HepG2 (cell line): Measurements from ENCODE around the gene TNP2. TPM values are rescaled to one million over a fixed set of nuclear protein-coding genes. Genes with fewer than 3 reads are reported as not detected.

Experiments used
- BATF2 ChIP-seq: sonication (generic); formaldehyde crosslinking; IDR thresholded peaks from 2 replicates; pipeline ENCODE4 v1.8.0; 2022; ENCODE audit warnings: mild to moderate bottlenecking, missing genetic modification reagents, moderate library complexity
- BRF2 ChIP-seq: sonication (generic); formaldehyde crosslinking; IDR thresholded peaks from 2 replicates; pipeline ENCODE4 v1.8.1; 2022; ENCODE audit warnings: mild to moderate bottlenecking, missing genetic modification reagents
- GPBP1L1 ChIP-seq: sonication (generic); formaldehyde crosslinking; IDR thresholded peaks from 2 replicates; pipeline ENCODE4 v1.5.0; 2020; ENCODE audit warnings: mild to moderate bottlenecking, missing genetic modification reagents
- KDM6A ChIP-seq: IDR thresholded peaks from 2 replicates; pipeline ENCODE4 v1.6.1; 2016; ENCODE audit warnings: low read depth
- NCOA1 ChIP-seq: sonication (generic); formaldehyde crosslinking; IDR thresholded peaks from 2 replicates; pipeline ENCODE4 v1.9.0; 2021; ENCODE audit warnings: missing genetic modification reagents
- NFKB2 ChIP-seq: sonication (generic); formaldehyde crosslinking; IDR thresholded peaks from 2 replicates; pipeline ENCODE4 v1.4.0; 2020; ENCODE audit warnings: missing genetic modification reagents, borderline replicate concordance
- RCOR2 ChIP-seq: IDR thresholded peaks from 2 replicates; pipeline ENCODE4 v1.6.1; 2016; ENCODE audit warnings: missing biosample characterization, missing genetic modification reagents
- RFX1 ChIP-seq: fragments of 450-650 bp; IDR thresholded peaks from 2 replicates; pipeline ENCODE4 v1.6.1; 2017
- RFX5 ChIP-seq: IDR thresholded peaks from 2 replicates; pipeline ENCODE4 v1.6.1; 2011; ENCODE audit warnings: low read depth, low read length, improper control_type of control experiment
- TARDBP ChIP-seq: sonication (generic); formaldehyde crosslinking; IDR thresholded peaks from 2 replicates; pipeline ENCODE4 v1.8.0; 2022; ENCODE audit warnings: mild to moderate bottlenecking, missing genetic modification reagents
- ZBTB4 ChIP-seq: sonication (generic); formaldehyde crosslinking; IDR thresholded peaks from 2 replicates; pipeline ENCODE4 v1.4.0; 2020; ENCODE audit warnings: missing genetic modification reagents, mild to moderate bottlenecking, borderline replicate concordance
- ZBTB8A ChIP-seq: sonication (generic); formaldehyde crosslinking; IDR thresholded peaks from 2 replicates; pipeline ENCODE4 v1.4.0; 2020; ENCODE audit warnings: mild to moderate bottlenecking, low read depth, missing genetic modification reagents, borderline replicate concordance
- ZFP91 ChIP-seq: sonication (generic); formaldehyde crosslinking; IDR thresholded peaks from 2 replicates; pipeline ENCODE4 v1.9.0; 2022; ENCODE audit warnings: missing genetic modification reagents, mild to moderate bottlenecking, borderline replicate concordance
- ZNF230 ChIP-seq: sonication (generic); formaldehyde crosslinking; IDR thresholded peaks from 2 replicates; pipeline ENCODE4 v1.4.0; 2020; ENCODE audit warnings: mild to moderate bottlenecking, missing genetic modification reagents
- ZNF256 ChIP-seq: sonication (generic); formaldehyde crosslinking; conservative IDR thresholded peaks from 2 replicates; pipeline ENCODE4 v1.4.0; 2020; ENCODE audit warnings: missing genetic modification reagents
- ZNF280D ChIP-seq: sonication (generic); formaldehyde crosslinking; IDR thresholded peaks from 2 replicates; pipeline ENCODE4 v1.5.1; 2020; ENCODE audit warnings: mild to moderate bottlenecking, missing genetic modification reagents
- ZNF343 ChIP-seq: sonication (generic); formaldehyde crosslinking; IDR thresholded peaks from 2 replicates; pipeline ENCODE4 v1.4.0; 2020; ENCODE audit warnings: mild to moderate bottlenecking, missing genetic modification reagents
- ZNF367 ChIP-seq: sonication (generic); formaldehyde crosslinking; IDR thresholded peaks from 2 replicates; pipeline ENCODE4 v1.4.0; 2020; ENCODE audit warnings: missing genetic modification reagents, borderline replicate concordance
- polyA plus RNA-seq, 8 experiments: library from polyadenylated mRNA; depleted of rRNA in 3 of 8; stranded (reverse) in 7 of 8; unstranded in 1 of 8; fragments of >200 nt; fragmentation: Illumina TruSeq in 4 of 8; extraction: Trizol in 4 of 8; gene quantifications; 2 replicates each; pipeline versions ENCODE4 v1.2.1 to v1.2.3, GENCODE V29; 2011 to 2016; ENCODE audit warnings: low read depth in 4 of 8, missing spikeins in 1 of 8, mixed read lengths in 1 of 8; ENCODE audit not compliant: insufficient read depth in 1 of 8
- total RNA-seq, 5 experiments: library from RNA; depleted of rRNA; stranded (reverse); fragments of >200 nt; fragmentation: Illumina TruSeq; extraction: Trizol; gene quantifications; 2 replicates each; pipeline ENCODE4 v1.2.3, GENCODE V29; 2016; ENCODE audit warnings: low read depth in 1 of 5

The TNP2 gene
- total and polyA plus RNA-seq, 2 of the 13 experiments (the other 11 are each of a cell fraction or from before 2014, with no cell fraction given) = not detected

GRCh38 chr16:11303405-11304138 is 34.4 kb upstream of the TNP2 start (continued):
- TF ChIP-seq ZNF343 (CRISPR knock-in tag) = no peak
- no peak for TF ChIP-seq ZNF230 (CRISPR knock-in tag)
- no peak for TF ChIP-seq NCOA1
- no peak for TF ChIP-seq RFX5
- no peak for TF ChIP-seq ZNF256
- 0 out of 2 replicates have a peak, but pooled peaks have one; percentile 27 for TF ChIP-seq ZNF280D (CRISPR knock-in tag)
- no peak for TF ChIP-seq TARDBP (CRISPR knock-in tag)
- no peak for TF ChIP-seq RFX1
- TF ChIP-seq ZBTB8A (CRISPR knock-in tag) = no peak
- peak; percentile 30; the same call in 1 of the 2 replicates for TF ChIP-seq ZFP91
- TF ChIP-seq ZNF367 (CRISPR knock-in tag) = no peak
- TF ChIP-seq RCOR2 = no peak
- TF ChIP-seq BATF2 (CRISPR knock-in tag) = no peak
- TF ChIP-seq ZBTB4 = 0 out of 2 replicates have a peak, but pooled peaks have one; percentile 4
- TF ChIP-seq BRF2 (CRISPR knock-in tag) = no peak
- no peak for TF ChIP-seq KDM6A (CRISPR knock-in tag)
- no peak for TF ChIP-seq NFKB2 (CRISPR knock-in tag)
- no peak for TF ChIP-seq GPBP1L1 (CRISPR knock-in tag)
